Kasumi-1 (cell line): ENCODE measurements around the gene SMO.
A peak's percentile ranks its signal among the peaks of the same experiment; 100 is the strongest.

Source experiments
- DNase-seq, 2 experiments: peaks; one replicate each; lab custom pipeline; 2025; lab: John Stamatoyannopoulos, UW

The SMO gene

DNA sequence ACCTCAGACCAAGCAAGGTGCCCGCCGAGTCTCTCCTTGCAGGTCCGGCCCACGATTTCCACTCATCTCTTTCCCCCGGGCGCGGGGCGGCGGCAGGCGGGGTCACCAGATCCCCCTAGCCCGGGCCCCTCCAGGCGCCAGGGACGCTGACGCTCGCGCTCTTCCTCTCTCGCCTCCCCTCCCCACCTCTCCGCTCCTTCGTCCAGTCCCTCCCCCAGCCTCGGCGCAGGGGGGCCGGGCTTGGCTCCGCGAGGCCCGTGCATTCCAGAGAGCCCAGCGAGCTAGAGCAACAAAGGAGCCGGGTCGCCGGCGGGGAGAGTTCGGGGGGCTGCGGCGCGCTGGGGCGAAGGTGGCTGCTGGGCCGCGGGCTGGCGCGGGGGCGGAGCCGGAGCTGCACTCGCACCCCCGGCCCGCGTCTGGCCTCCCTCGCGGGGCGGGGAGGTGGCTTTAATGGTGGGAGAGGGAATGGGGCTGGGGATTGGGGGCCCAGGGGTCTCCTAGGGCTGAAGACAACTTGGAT, at the start of gene SMO:
TSS of gene SMO (plus strand) at position 262 of the 520 bp plus-strand sequence. CDS start 519 bp downstream, outside the sequence.
- peak in 1 of 2 experiments; percentile 40 for DNase-seq

- DNase-seq, result no peak
Measured at GRCh38 chr7:129143724-129144094, 44.7 kb upstream of the SMO start.

- DNase-seq, result peak; percentile 64 to 67
Measured at GRCh38 chr7:129144095-129144833, 44.2 kb upstream of the SMO start, which contains the start of gene TSPAN33. TSS of gene TSPAN33 (plus strand) at chr7:129144707. CDS start at chr7:129144981, 274 bp downstream.

DNA sequence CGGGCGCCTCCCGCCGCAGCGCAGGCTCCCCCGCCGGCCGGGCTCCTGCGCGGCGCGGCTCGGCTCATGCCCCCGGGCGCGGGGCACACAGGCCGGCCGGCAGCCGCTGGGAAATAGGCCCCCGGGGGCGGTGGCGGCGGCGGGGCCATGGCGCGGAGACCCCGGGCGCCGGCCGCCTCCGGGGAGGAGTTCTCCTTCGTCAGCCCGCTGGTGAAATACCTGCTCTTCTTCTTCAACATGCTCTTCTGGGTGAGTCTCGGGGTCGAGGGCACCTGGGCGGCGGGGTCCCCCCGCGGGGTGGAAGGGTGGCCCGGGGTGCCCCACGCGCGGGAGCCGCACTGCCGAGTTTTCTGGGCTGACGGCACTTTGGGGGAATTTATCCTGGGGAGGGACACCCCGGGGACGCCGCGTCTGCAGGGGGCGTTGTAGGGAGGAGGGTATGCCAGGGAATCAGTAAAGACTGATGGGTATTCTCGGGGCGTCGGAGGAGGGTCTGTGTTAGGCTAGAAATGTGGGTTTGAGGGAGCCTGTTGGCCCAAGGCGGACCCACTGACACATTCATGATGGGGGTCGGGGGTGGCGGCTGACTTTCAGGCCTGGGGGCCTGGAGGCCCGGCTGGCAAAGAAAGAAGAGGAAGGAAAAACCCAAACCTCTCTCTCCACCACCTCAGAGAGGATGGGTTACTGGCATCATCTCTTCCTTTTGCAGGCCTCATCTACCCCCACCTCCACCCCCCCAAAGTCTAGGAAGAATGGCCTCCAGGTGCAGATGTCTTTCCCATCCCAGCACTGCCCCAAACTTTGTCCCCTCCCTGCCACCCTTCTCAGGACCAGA, 43.4 kb upstream of the SMO start:
- peak; percentile 26 to 30 for DNase-seq

DNA sequence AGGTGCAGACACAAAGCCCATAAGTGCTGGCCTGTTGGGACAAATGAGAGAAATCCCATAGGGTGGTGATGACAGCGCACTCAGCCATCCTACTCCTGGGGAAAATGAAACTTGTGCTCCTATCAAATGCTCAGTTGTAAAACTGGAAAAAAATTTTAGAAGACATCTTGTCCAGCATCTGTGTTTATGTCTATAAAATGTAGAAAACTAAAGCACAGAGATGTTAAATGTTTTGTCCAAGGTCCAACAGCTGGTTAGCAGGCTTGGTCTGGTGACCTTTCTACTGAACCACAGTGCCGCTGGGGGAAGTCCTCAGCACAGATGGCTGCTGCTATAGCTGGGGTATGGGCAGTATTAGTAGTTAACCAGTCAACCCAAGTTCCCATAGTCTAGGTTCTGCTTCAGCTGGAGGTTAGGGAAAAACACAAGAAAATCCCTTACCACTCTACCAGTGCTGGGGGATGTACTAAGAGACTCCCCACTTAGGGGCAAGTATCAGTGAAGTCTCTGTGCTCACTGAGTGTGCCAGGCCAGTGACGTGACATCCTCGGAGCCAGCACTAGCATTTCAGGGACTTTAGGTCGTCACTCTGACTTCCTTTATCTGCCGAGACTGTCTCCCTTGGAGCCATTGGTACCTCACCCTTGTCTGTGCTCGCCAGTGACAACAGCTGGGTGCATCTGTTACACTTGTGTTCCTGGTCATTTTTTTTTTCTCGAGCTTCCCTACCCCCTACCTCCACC, 42.0 kb upstream of the SMO start:
- no peak for DNase-seq

GRCh38 chr7:129147731-129148130, 40.7 kb upstream of the SMO start:
- no peak for DNase-seq

GRCh38 chr7:129149511-129149910, 38.9 kb upstream of the SMO start:
- peak; percentile 7 to 26 for DNase-seq

DNA sequence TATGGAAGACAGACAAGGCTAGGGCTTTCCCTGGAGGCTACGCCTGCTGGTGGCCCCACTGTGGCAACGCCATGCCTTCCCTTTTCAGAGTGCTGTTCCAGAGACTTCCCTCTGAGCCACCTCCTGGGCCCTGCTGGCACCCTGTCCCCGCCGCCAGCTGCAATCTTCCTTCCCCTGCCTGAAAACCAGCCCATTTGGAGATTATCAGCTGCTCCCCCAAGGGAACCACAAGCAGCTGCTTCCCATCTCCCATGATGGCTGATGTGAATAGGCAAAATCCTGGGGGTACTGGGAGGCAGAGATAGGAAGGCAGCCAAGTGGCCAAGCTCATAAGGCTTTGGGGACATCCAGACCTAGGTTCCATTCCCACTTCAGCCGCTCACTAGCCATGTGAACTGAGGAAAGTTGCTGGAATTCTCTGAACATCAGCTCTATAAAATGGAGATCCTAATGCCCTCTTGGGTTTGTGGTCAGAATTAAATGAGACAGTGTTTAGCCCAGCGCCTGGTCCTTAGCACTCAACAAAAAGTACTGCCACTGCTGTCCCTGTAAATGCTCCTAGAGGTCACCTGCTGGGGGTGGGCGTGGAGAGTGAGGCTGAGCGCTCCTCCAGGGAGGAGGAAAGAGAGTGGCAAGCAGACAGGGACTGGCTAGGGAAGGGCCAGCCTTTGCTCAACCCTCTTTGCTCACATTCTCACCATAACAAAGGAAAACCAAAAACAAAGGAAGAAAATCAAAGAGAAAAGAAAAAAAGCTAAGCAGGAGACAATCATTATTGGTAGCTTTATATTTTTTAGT, 38.0 kb upstream of the SMO start:
- DNase-seq, result peak; percentile 21 to 26

DNA sequence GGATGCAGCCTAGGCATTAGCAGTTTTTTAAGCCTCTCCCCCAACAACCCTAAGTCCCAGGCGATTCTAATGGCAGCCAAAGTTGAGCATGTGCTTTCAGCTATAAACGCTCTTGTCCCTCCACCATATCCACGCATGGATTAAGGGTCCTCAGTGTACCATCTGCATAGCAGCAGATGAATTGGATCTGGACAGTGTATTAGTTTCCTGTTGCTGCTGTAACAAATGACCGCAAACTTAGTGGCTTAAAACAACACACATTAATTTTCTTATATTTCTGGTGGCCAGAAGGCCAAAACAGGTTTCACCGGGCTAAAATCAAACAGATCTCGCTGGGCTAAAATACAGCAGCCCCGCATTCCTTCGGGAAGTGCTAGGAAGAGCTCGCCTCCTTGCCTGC, 30.8 kb upstream of the SMO start:
- DNase-seq, result no peak

- DNase-seq, result no peak
Measured at GRCh38 chr7:129159539-129159938, 28.9 kb upstream of the SMO start.

- no peak for DNase-seq
Measured at GRCh38 chr7:129160161-129160905, 28.1 kb upstream of the SMO start.

DNA sequence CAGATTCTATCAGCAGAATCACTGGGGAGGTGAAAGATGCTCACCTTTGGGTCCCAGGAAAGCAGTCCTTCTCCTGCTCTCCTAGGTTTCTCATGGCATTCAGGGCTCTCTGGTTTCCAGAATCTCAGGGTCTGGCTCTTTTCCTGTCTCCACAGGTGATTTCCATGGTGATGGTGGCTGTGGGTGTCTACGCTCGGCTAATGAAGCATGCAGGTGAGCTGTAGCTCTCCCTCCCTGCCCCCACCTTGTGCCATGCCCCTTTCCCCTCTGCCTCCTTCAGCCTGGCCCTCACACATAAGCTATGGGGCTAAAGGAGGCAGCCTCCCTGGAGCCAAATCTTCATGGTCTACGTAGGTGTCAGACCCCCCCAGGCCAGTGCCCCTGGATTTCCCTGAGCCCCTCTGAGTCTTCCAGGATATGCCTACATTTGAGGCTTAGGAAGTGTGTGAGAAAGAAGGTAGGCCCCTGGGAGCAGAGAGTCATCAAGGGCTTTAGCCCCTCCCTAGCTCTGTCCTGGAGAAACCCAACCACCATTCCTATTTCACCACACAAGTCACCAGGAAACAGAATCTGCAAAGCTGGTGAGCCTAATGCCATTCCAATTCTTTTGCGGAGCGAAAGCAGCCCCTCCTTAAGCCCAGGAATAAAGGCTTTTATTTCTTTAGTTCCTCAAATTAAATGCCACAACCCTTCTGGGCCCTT, 26.8 kb upstream of the SMO start:
- DNase-seq, result no peak

GRCh38 chr7:129162732-129163131, 25.7 kb upstream of the SMO start:
- no peak for DNase-seq

DNA sequence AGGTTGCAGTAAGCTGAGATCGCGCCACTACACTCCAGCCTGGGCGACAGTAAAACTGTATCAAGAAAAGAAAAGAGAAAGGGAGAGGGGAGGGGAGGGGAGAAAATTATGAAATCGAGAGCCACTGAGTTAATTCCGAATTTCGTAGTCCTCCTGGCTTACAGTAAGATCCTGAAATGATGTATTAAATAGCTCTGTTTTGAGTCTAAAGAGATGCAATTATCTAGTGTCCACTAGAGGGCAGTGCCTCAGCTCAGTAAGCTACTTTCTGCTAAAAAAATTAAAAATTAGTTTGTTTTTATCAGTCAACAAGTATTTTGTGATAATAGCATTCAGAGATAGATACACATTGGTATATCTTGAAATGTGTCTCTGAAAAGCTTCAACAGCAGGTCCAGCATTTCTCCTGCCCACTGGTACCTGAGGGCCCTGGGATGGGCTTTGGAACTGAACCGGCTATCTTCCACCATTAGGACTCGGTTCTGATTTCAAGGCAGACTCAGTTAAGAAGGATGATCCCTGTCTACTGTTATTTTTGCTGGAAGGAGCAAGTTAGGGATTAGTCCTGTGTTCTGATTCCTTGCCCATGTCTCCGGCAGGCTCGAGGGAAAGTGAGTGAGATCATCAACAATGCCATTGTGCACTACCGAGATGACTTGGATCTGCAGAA, 24.4 kb upstream of the SMO start:
- DNase-seq, result peak; percentile 61 to 81

GRCh38 chr7:129166745-129167144, 21.7 kb upstream of the SMO start:
- DNase-seq, result no peak

DNA sequence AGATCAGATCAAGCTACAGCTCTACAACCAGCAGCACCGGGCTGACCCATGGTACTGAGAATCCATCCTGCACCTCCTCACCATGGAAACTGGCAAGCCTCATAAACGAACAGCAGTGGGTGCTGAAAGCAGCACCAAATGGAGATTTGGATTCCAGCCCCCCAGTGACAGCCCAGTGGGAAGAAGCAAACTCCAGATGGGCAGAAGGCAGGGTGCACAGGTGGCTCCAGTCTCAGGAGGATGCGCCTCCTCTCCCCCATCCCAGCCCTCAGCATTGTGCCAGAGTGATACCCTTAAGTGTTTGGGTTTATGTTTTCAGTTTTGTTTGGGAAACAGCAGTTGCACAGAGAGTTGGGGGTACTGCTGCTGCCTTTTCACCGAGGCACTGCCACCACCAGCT, 20.6 kb upstream of the SMO start:
- DNase-seq, result no peak

- no peak for DNase-seq
Measured at GRCh38 chr7:129168231-129169021, 20.0 kb upstream of the SMO start.

GRCh38 chr7:129169171-129169671, 19.2 kb upstream of the SMO start:
- DNase-seq, result peak; percentile 46 to 50
